Mesothelial cell of epicardium (in vitro differentiated cells): ENCODE results near the gene GET4. TPM values are rescaled to one million over a fixed set of nuclear protein-coding genes. Genes with fewer than 3 reads are reported as not detected.
"Not testable (repeated sequence)": the region's sequence is repeated elsewhere in the genome, so short reads cannot be mapped to it uniquely, and the experiment has no call there.

ENCODE experiments used
- DNase-seq, 2 experiments: peaks; one replicate each; pipeline ENCODE4 v3.0.0; 2021; ENCODE audit warnings: low spot score in 2 of 2; ENCODE audit not compliant: unreplicated experiment in 2 of 2
- H3K27ac Mint-ChIP-seq: 2 replicates; pipeline ENCODE4 v1.8.0; 2021; ENCODE audit warnings: mixed read lengths
- H3K27me3 Mint-ChIP-seq: 2 replicates; pipeline ENCODE4 v1.8.0; 2021; ENCODE audit warnings: low read depth, mixed read lengths
- H3K36me3 Mint-ChIP-seq: 2 replicates; pipeline ENCODE4 v1.8.0; 2021; ENCODE audit warnings: mixed read lengths
- H3K4me1 Mint-ChIP-seq: 2 replicates; pipeline ENCODE4 v1.8.0; 2021; ENCODE audit warnings: mixed read lengths
- H3K4me3 Mint-ChIP-seq: 2 replicates; pipeline ENCODE4 v1.8.0; 2021; ENCODE audit warnings: mild to moderate bottlenecking, moderate library complexity, mixed read lengths
- H3K9me3 Mint-ChIP-seq: 2 replicates; pipeline ENCODE4 v1.8.0; 2021; ENCODE audit warnings: mixed read lengths
- total RNA-seq: library from RNA; stranded (reverse); gene quantifications from 3 replicates; pipeline ENCODE4 v1.2.1, GENCODE V29; 2021
- TF ChIP-seq, protein P1 (sequence below): fragments of 200-600 bp; sonication (generic); IDR thresholded peaks from one replicate; pipeline ENCODE4 v1.5.0; 2021; ENCODE audit warnings: antibody characterized with exemption; ENCODE audit not compliant: unreplicated experiment

Gene GET4
- total RNA-seq, 1 donor from 2014 or later: 77.6 TPM

DNA sequence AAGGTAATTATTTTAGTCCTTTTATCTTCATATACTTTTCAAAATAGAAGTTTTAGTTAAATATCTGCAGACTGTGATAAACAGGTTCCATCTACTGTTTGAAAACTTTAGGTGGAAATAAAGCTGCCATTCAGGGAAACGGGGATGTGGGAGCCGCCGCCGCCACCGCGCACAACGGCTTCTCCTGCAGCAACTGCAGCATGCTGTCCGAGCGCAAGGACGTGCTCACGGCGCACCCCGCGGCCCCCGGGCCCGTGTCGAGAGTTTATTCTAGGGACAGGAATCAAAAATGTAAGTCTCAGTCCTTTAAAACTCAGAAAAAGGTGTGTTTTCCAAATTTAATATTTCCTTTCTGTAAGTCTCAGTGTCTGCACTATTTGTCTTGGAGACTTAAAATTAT lies 33.1 kb upstream of the GET4 start:
- Mint-ChIP-seq H3K4me1 (no peaks in the 10 kb centered on the region), H3K4me3 (no peak overlapping the region), H3K27me3 (no peaks in the 10 kb centered on the region), H3K27ac (no peak overlapping the region), H3K9me3 (peaks cover 2% of the 10 kb centered on the region), H3K36me3 (peaks cover 34% of the 10 kb centered on the region)
- TF ChIP-seq, protein P1, sequence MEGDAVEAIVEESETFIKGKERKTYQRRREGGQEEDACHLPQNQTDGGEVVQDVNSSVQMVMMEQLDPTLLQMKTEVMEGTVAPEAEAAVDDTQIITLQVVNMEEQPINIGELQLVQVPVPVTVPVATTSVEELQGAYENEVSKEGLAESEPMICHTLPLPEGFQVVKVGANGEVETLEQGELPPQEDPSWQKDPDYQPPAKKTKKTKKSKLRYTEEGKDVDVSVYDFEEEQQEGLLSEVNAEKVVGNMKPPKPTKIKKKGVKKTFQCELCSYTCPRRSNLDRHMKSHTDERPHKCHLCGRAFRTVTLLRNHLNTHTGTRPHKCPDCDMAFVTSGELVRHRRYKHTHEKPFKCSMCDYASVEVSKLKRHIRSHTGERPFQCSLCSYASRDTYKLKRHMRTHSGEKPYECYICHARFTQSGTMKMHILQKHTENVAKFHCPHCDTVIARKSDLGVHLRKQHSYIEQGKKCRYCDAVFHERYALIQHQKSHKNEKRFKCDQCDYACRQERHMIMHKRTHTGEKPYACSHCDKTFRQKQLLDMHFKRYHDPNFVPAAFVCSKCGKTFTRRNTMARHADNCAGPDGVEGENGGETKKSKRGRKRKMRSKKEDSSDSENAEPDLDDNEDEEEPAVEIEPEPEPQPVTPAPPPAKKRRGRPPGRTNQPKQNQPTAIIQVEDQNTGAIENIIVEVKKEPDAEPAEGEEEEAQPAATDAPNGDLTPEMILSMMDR: no peak
- DNase-seq: no peak

DNA sequence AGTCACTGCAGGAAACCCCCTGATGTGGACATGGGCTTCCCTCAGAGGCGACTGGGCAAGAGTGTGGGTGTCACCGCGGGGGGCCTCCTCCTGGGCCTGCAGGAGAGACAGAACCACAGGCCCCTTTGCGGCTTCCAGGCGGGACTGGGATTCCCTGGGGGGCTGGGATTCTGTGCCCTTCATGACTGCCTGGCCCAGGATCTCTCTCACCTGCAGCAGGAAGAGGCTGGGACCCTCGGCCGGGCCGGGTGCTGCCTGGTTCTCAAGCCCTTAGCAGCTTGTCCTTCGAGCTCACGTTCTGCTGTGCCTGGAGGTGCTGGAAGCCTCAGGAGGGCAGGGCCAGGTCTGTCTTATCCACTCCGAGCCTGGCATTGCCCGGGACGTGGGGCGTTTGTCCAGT lies 32.3 kb upstream of the GET4 start:
- TF ChIP-seq, protein P1: no peak
- Mint-ChIP-seq H3K36me3 (peaks cover 36% of the 10 kb centered on the region), H3K27me3 (no peaks in the 10 kb centered on the region), H3K4me3 (no peak overlapping the region), H3K27ac (no peak overlapping the region), H3K9me3 (peaks cover 7% of the 10 kb centered on the region), H3K4me1 (no peaks in the 10 kb centered on the region)
- DNase-seq: no peak

DNA sequence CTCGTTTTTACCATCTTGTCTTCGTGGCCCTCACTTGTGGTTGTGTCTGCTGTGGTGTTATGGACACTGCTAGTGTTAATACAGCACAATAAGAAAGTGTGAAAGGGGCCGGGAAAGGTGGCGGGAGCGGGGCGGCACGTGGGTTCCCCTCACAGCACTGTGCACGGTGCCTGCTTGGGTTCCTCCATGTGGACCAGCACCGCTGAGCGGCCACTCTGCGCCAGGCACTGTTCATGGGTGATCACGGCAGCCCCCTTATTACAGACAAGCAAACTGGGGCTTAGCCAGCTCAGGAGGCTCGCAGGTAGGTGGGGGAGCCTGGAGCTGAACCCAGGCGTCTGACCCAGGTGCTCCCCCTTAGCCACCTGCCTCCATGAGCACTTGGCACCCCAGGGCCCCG lies 31.8 kb upstream of the GET4 start:
- TF ChIP-seq, protein P1: no peak
- no peak for DNase-seq
- Mint-ChIP-seq H3K27me3 (no peaks in the 10 kb centered on the region), H3K9me3 (peaks cover 7% of the 10 kb centered on the region), H3K27ac (no peak overlapping the region), H3K4me3 (no peak overlapping the region), H3K36me3 (peaks cover 38% of the 10 kb centered on the region), H3K4me1 (no peaks in the 10 kb centered on the region)

DNA sequence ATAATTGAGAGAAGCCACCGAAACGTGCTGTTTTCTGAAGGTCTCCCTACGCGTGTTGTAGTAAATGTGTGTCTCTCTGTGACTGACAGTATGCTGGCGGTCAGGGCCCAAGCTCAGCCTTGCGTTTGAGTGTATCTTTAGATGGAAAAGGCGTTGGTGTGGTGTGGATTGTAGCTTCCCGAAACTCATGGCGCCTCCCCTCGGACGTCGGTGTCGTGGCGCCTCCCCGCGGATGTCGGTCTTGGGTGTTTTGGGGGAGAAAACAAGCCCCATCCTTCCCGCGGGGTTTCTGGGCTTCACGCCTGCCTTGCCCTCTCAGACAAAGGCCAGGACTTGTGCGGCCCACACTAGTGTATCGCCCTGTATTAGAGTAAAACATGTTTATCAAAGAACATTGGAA lies 31.3 kb upstream of the GET4 start:
- H3K4me1 Mint-ChIP-seq: no peaks in the 10 kb centered on the region
- TF ChIP-seq, protein P1: no peak
- peaks cover 7% of the 10 kb centered on the region for H3K9me3 Mint-ChIP-seq
- H3K4me3 Mint-ChIP-seq: no peak overlapping the region
- DNase-seq: no peak
- H3K27me3 Mint-ChIP-seq: no peaks in the 10 kb centered on the region
- H3K27ac Mint-ChIP-seq: no peak overlapping the region
- peaks cover 38% of the 10 kb centered on the region for H3K36me3 Mint-ChIP-seq

DNA sequence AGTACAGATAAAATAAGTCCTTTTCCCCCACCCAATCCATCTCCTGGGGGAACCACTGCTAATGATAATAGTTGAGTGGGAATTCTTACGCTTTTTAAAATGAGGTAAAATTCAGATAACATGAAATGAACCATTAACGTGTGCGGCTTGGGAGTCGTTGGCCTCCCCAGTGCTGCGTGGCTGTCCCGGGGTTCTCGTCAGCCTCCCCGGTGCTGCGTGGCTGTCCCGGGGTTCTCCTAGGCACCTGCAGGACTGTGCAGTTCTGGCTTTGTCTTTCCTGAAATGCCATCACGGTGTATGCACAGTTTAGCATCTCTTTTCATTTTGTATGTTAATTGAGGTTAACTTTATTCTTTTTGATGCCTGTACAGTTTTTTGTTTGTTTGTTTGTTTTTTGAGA lies 30.6 kb upstream of the GET4 start:
- no peaks in the 10 kb centered on the region for H3K4me1 Mint-ChIP-seq
- no peak overlapping the region for H3K4me3 Mint-ChIP-seq
- TF ChIP-seq, protein P1: no peak
- H3K9me3 Mint-ChIP-seq: peaks cover 7% of the 10 kb centered on the region
- H3K36me3 Mint-ChIP-seq: peaks cover 35% of the 10 kb centered on the region
- DNase-seq: no peak
- H3K27ac Mint-ChIP-seq: no peak overlapping the region
- no peaks in the 10 kb centered on the region for H3K27me3 Mint-ChIP-seq

DNA sequence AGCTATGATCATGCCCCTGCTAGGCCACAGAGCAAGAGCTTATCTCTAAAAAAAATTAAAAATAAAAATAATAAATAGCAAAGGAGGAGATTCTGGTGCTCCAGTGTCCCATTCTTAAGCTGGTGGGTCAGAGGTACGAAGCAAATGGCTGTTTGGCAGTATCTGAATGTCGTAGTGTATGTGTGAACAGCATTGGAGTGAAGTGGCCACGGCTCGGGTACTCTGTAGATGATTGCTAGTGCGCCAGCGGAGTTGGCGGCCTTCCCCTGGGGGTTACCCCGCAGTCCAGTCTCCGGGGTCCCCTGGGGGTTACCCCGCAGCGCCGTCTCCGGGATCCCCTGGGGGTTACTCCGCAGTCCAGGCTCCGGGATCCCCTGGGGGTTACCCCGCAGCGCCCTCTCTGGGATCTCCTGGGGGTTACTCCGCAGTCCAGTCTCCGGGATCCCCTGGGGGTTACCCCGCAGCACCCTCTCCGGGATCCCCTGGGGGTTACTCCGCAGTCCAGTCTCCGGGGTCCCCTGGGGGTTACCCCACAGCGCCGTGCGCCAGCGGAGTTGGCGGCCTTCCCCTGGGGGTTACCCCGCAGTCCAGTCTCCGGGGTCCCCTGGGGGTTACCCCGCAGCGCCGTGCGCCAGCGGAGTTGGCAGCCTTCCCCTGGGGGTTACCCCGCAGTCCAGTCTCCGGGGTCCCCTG lies 29.2 kb upstream of the GET4 start:
- H3K4me1 Mint-ChIP-seq: not testable (repeated sequence)

DNA sequence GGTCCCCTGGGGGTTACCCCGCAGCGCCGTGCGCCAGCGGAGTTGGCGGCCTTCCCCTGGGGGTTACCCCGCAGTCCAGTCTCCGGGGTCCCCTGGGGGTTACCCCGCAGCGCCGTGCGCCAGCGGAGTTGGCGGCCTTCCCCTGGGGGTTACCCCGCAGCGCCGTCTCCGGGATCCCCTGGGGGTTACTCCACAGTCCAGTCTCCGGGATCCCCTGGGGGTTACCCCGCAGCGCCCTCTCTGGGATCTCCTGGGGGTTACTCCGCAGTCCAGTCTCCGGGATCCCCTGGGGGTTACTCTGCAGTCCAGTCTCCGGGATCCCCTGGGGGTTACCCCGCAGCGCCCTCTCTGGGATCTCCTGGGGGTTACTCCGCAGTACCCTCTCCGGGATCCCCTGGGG lies 28.6 kb upstream of the GET4 start:
- not testable (repeated sequence) for H3K9me3 Mint-ChIP-seq, DNase-seq, H3K27me3 Mint-ChIP-seq, H3K4me3 Mint-ChIP-seq, H3K4me1 Mint-ChIP-seq, H3K27ac Mint-ChIP-seq
- H3K36me3 Mint-ChIP-seq: peaks cover 40% of the 10 kb centered on the region

More for the DNA sequence above, 29.2 kb upstream of the GET4 start:
- not testable (repeated sequence) for H3K27ac Mint-ChIP-seq, DNase-seq, H3K4me3 Mint-ChIP-seq, H3K27me3 Mint-ChIP-seq, H3K9me3 Mint-ChIP-seq
- peaks cover 38% of the 10 kb centered on the region for H3K36me3 Mint-ChIP-seq
